MCF 10A (cell line): ENCODE results near the gene ERGIC1. TPM values are rescaled to one million over a fixed set of nuclear protein-coding genes. Genes with fewer than 3 reads are reported as not detected.

Source experiments
- BruUV-seq: library from RNA; stranded (reverse); fragments of 400-500 nt; replicated peaks from 2 replicates; lab custom pipeline; 2021; lab: Mats Ljungman, UMichigan
- CTCF ChIA-PET: fragments of 300-600 bp; sonication (Branson Sonifier 250); formaldehyde crosslinking; extraction: SDS; loops from one replicate; lab custom pipeline; 2021; ENCODE audit warnings: antibody characterized with exemption, inconsistent platforms; lab: Yijun Ruan, JAX
- POLR2A ChIA-PET: fragments of 300-600, 350-650 bp; sonication (Branson Sonifier 250); formaldehyde crosslinking; extraction: SDS; loops from one replicate; lab custom pipeline; 2020; ENCODE audit warnings: antibody characterized with exemption, inconsistent platforms; lab: Yijun Ruan, JAX
- DNase-seq: peaks from one replicate; pipeline ENCODE4 v3.0.0-alpha.2; 2018; ENCODE audit not compliant: unreplicated experiment
- H3K27ac Mint-ChIP-seq: one replicate; pipeline ENCODE4 v1.8.0; 2022; ENCODE audit warnings: mild to moderate bottlenecking, low read depth, mixed read lengths; ENCODE audit not compliant: unreplicated experiment
- H3K27me3 Mint-ChIP-seq: one replicate; pipeline ENCODE4 v1.8.0; 2022; ENCODE audit warnings: mixed read lengths; ENCODE audit not compliant: insufficient read depth, unreplicated experiment
- H3K36me3 Mint-ChIP-seq: one replicate; pipeline ENCODE4 v1.8.0; 2022; ENCODE audit warnings: mild to moderate bottlenecking, moderate library complexity, mixed read lengths; ENCODE audit not compliant: insufficient read depth, unreplicated experiment
- H3K4me1 Mint-ChIP-seq: one replicate; pipeline ENCODE4 v1.8.0; 2022; ENCODE audit warnings: mixed read lengths; ENCODE audit not compliant: insufficient read depth, unreplicated experiment
- H3K4me3 Mint-ChIP-seq: one replicate; pipeline ENCODE4 v1.8.0; 2022; ENCODE audit warnings: mild to moderate bottlenecking, moderate library complexity, mixed read lengths; ENCODE audit not compliant: unreplicated experiment
- H3K9me3 Mint-ChIP-seq: one replicate; pipeline ENCODE4 v1.8.0; 2022; ENCODE audit warnings: mixed read lengths; ENCODE audit not compliant: unreplicated experiment
- intact Hi-C: fragments of 100-400 bp; cut with micrococcal nuclease; formaldehyde crosslinking; loops from 2 replicates; pipeline ENCODE4 v1.14.1; 2022
- total RNA-seq: library from RNA; stranded (reverse); gene quantifications from 2 replicates; pipeline ENCODE4 v1.2.3, GENCODE V29; 2022
- TF ChIP-seq, protein P1 (sequence below): fragments of 200-600 bp; IDR thresholded peaks from one replicate; pipeline ENCODE4 v1.8.0; 2022; ENCODE audit warnings: antibody characterized with exemption, mild to moderate bottlenecking; ENCODE audit not compliant: unreplicated experiment

ERGIC1 gene
- total RNA-seq, 1 experiment from 2014 or later, result 257 TPM

DNA sequence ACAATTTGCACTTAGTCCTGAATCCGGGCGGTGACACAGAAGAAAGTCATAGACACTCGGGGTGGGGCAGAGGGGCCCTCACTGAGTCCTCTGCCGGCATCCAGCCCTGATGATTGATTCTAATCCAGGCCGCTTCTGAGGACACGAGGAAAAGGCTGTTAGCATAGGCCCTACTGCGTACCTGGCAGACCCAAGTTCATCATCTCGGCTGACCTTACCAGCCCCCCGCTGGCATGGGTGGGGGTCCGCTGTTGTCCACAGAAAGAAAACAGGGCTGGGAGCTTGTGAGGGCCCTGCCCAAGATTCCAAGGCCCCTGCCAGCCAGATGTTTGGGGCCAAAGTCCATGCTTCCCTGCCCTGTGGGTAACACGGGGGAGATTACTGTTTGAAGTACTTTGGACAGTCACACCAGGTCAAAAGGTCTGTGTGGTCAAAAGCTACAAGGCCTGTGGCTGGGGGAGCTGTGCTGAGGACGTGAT is 24.5 kb downstream of the ERGIC1 start:
- peaks cover 81% of the 10 kb centered on the region for H3K4me1 Mint-ChIP-seq
- no peaks in the 10 kb centered on the region for H3K9me3 Mint-ChIP-seq
- H3K27me3 Mint-ChIP-seq, result no peaks in the 10 kb centered on the region
- TF ChIP-seq, protein P1, sequence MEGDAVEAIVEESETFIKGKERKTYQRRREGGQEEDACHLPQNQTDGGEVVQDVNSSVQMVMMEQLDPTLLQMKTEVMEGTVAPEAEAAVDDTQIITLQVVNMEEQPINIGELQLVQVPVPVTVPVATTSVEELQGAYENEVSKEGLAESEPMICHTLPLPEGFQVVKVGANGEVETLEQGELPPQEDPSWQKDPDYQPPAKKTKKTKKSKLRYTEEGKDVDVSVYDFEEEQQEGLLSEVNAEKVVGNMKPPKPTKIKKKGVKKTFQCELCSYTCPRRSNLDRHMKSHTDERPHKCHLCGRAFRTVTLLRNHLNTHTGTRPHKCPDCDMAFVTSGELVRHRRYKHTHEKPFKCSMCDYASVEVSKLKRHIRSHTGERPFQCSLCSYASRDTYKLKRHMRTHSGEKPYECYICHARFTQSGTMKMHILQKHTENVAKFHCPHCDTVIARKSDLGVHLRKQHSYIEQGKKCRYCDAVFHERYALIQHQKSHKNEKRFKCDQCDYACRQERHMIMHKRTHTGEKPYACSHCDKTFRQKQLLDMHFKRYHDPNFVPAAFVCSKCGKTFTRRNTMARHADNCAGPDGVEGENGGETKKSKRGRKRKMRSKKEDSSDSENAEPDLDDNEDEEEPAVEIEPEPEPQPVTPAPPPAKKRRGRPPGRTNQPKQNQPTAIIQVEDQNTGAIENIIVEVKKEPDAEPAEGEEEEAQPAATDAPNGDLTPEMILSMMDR, result no peak
- no TSS peak for BruUV-seq
- intact Hi-C loops, result no loop called here
- ChIA-PET POLR2A (interaction anchor here (3.0 to 19.9 kb wide), 7 partner anchors 9 to 87 kb away, joined by 16 to 431 read pairs (median 35); partner anchors contain the start of gene DUSP1), CTCF (interaction anchor here (0.6 to 2.0 kb wide), 8 partner anchors 34 to 215 kb away, joined by 3 to 8 read pairs (median 4); no protein-coding TSS in a partner anchor)
- DNase-seq, result no peak
- H3K36me3 Mint-ChIP-seq, result peaks cover 67% of the 10 kb centered on the region
- peak overlapping the region; percentile 75 for H3K27ac Mint-ChIP-seq
- H3K4me3 Mint-ChIP-seq, result no peak overlapping the region

DNA sequence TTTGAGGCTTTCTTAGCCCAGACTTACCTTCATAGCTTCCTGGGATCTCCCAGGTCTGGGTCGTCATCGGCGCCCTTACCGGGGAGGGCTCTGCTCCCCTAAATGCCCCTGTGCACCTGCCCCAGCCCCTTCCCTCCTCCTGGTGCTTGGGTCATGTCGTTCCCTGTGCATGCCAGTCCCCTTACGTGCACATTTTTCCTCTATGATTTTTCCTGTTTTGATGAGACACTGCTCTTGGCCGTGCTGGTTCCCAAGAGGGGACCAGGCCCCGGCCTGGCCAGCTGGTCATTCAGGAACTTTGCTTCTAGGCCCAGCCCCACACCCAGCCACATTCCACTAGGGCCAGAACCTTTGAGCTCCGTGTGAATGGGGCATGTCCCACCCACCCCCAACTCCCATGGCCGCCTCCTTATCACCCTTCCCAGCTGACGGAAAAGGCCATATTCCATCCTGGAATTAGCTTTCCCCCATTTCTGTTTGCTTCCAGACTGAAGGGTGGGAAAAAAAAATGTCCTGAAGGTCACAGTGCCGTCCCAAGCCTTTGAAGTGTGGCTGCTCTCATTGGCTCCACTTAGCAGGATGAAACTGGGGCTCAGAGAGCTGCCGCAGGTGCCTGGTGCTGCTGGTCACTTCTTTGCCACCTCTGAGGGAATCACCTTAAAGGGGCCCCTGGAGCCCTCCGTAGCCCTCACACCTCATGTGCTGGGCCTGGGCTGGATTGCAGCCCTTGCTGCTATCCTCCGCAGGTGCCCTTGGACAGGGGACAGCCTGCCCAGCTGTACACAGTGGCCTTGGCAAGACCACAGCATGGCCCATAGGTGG is 25.1 kb downstream of the ERGIC1 start:
- ChIA-PET CTCF (interaction anchor here (0.6 to 2.8 kb wide), 18 partner anchors 8 to 215 kb away, joined by 3 to 20 read pairs (median 4); no protein-coding TSS in a partner anchor), POLR2A (interaction anchor here (0.6 to 19.9 kb wide), 11 partner anchors 10 to 88 kb away, joined by 3 to 431 read pairs (median 20); partner anchors contain the start of gene DUSP1)

DNA sequence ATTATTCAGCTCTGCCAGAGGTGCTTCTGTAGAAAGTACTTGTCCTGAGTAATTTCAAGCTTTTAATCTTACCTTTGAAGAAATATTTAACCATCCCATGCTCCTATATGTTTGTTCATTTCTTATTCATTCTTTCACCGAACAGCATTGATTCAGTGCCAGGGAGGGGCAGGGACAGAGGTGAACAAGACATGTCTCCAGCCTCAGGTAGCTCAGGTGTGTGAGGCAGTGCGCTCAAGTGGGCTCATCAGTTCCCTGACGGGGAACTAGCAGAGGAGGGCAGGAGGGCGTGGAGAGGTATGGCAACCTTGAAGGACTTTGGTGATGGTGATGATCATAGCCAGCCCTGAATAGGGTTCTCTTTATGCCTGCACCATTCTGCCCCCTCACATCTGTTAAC is 25.9 kb downstream of the ERGIC1 start:
- peak overlapping the region; percentile 50 for H3K4me3 Mint-ChIP-seq
- H3K9me3 Mint-ChIP-seq, result no peaks in the 10 kb centered on the region
- H3K4me1 Mint-ChIP-seq, result peaks cover 67% of the 10 kb centered on the region
- H3K27me3 Mint-ChIP-seq, result no peaks in the 10 kb centered on the region
- no TSS peak for BruUV-seq
- H3K36me3 Mint-ChIP-seq, result peaks cover 62% of the 10 kb centered on the region
- CTCF ChIA-PET, result interaction anchor here (0.6 to 2.8 kb wide), 18 partner anchors 9 to 434 kb away, joined by 3 to 20 read pairs (median 3); no protein-coding TSS in a partner anchor
- intact Hi-C loops, result no loop called here
- H3K27ac Mint-ChIP-seq, result peak overlapping the region; percentile 75
- POLR2A ChIA-PET, result interaction anchor here (0.6 to 19.9 kb wide), 16 partner anchors 10 to 127 kb away, joined by 3 to 431 read pairs (median 8); partner anchors contain the start of gene DUSP1
- no peak for DNase-seq
- TF ChIP-seq, protein P1, result no peak

More for the DNA sequence above, 25.1 kb downstream of the ERGIC1 start:
- Mint-ChIP-seq H3K4me1 (peaks cover 75% of the 10 kb centered on the region), H3K27me3 (no peaks in the 10 kb centered on the region), H3K4me3 (no peak overlapping the region), H3K27ac (peak overlapping the region; percentile 75), H3K9me3 (no peaks in the 10 kb centered on the region), H3K36me3 (peaks cover 68% of the 10 kb centered on the region)
- TF ChIP-seq, protein P1, result no peak
- BruUV-seq, result no TSS peak
- no peak for DNase-seq
- intact Hi-C loops, result no loop called here
